Panc1 (cell line): ENCODE data around the gene H19.

ENCODE experiments used
- SIN3A ChIP-seq: IDR thresholded peaks from 2 replicates; pipeline ENCODE4 v1.6.1; 2012; ENCODE audit warnings: low read depth, mild to moderate bottlenecking, low read length, moderate library complexity, borderline replicate concordance; ENCODE audit not compliant: insufficient read depth
- TF ChIP-seq, protein P1 (sequence below): fragments of 450-650 bp; IDR thresholded peaks from 2 replicates; pipeline ENCODE4 v1.5.1; 2017; ENCODE audit warnings: mild to moderate bottlenecking

DNA sequence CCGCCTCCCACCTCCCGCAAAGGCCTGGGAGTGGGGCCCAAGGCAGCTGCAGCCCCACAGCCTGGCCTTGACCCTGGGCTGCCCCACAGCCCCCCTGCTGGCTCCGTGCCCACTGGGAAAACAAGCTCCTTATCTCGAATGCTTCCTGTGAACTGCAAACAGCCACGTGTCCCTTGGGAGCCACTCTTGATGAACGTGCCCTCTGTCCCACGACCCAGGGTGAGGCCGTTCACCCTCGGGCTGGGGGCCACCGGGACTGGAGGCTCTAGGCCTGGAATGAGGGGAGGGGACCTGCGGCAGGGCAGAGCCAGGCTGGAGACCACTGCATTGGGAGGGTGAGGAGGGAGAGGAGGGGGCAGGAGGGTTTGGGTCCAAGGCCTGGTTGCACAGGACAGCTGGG is 9.5 kb downstream of the H19 start:
- TF ChIP-seq, protein P1, sequence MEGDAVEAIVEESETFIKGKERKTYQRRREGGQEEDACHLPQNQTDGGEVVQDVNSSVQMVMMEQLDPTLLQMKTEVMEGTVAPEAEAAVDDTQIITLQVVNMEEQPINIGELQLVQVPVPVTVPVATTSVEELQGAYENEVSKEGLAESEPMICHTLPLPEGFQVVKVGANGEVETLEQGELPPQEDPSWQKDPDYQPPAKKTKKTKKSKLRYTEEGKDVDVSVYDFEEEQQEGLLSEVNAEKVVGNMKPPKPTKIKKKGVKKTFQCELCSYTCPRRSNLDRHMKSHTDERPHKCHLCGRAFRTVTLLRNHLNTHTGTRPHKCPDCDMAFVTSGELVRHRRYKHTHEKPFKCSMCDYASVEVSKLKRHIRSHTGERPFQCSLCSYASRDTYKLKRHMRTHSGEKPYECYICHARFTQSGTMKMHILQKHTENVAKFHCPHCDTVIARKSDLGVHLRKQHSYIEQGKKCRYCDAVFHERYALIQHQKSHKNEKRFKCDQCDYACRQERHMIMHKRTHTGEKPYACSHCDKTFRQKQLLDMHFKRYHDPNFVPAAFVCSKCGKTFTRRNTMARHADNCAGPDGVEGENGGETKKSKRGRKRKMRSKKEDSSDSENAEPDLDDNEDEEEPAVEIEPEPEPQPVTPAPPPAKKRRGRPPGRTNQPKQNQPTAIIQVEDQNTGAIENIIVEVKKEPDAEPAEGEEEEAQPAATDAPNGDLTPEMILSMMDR: no peak
- no peak for TF ChIP-seq SIN3A
